HCT116 (cell line): ENCODE measurements around the gene JAM3. TPM values are rescaled to one million over a fixed set of nuclear protein-coding genes. Genes with fewer than 3 reads are reported as not detected.

Experiments used
- ATAC-seq: fragments of 200-7000 bp; cut with Tn5 transposase; 2 replicates; pipeline ENCODE4 v1.9.1; 2020; ENCODE audit warnings: mild to moderate bottlenecking, moderate library complexity
- BruUV-seq: library from RNA; stranded (reverse); fragments of 400-500 nt; replicated peaks from 2 replicates; lab custom pipeline; 2021; lab: Mats Ljungman, UMichigan
- CTCF ChIA-PET: fragments of 300-600 bp; sonication (Branson Sonifier 250); formaldehyde crosslinking; loops from one replicate; lab custom pipeline; 2021; ENCODE audit warnings: antibody characterized with exemption; lab: Charles Lee
- POLR2A ChIA-PET: fragments of 300-600, 350-600 bp; sonication (Branson Sonifier 250); formaldehyde crosslinking; loops from one replicate; lab custom pipeline; 2021; ENCODE audit warnings: antibody characterized with exemption; lab: Charles Lee
- RAD21 ChIA-PET, 2 experiments: fragments of 300-600 bp; sonication (Branson Sonifier 250); formaldehyde crosslinking; loops; one replicate each; lab custom pipeline; 2023; ENCODE audit warnings: low total read pairs in 2 of 2; ENCODE audit not compliant: uncharacterized antibody in 2 of 2, unreplicated experiment in 2 of 2, low non-redundant PET in 1 of 2; lab: Charles Lee
- DNase-seq: peaks from one replicate; pipeline ENCODE4 v3.0.0-alpha.2; 2010; ENCODE audit warnings: low read depth, low spot score
- H2AFZ ChIP-seq: fragments of 200-600 bp; shearing (Covaris generic), sonication (generic); 2 replicates; pipeline ENCODE4 v1.6.1; 2017; ENCODE audit warnings: low read depth, mixed run types, mixed read lengths, antibody characterized with exemption, low read length; ENCODE audit not compliant: poor library complexity, severe bottlenecking
- H3K27ac ChIP-seq: 2 replicates; pipeline ENCODE4 v1.5.1; 2012; ENCODE audit warnings: low read depth, low read length
- H3K27me3 ChIP-seq: fragments of 200-600 bp; sonication (generic); 2 replicates; pipeline ENCODE4 v1.6.1; 2016; ENCODE audit warnings: mixed run types, low read length, mixed read lengths; ENCODE audit not compliant: insufficient read depth
- H3K36me3 ChIP-seq, 2 experiments: fragments of 200-500 bp in 1 of 2; fragments of 200-600 bp in 1 of 2; sonication (Bioruptor generic) in 1 of 2; sonication (generic) in 1 of 2; 2 replicates each; pipeline versions ENCODE4 v1.5.1 to v1.6.1; 2014 to 2016; ENCODE audit warnings: low read length in 2 of 2, inconsistent platforms in 1 of 2, mixed read lengths in 1 of 2, mixed run types in 1 of 2; ENCODE audit not compliant: insufficient read depth in 2 of 2, control insufficient read depth in 1 of 2
- H3K4me1 ChIP-seq, 2 experiments: fragments of 200-600 bp in 1 of 2; sonication (generic) in 1 of 2; 2 replicates each; pipeline versions ENCODE4 v1.5.1 to v1.6.1; 2012 to 2017; ENCODE audit warnings: low read length in 2 of 2, inconsistent platforms in 1 of 2, mild to moderate bottlenecking in 1 of 2, mixed read lengths in 1 of 2, mixed run types in 1 of 2, moderate library complexity in 1 of 2; ENCODE audit not compliant: insufficient read depth in 2 of 2, control insufficient read depth in 1 of 2
- H3K4me2 ChIP-seq: fragments of 200-600 bp; sonication (generic); 2 replicates; pipeline ENCODE4 v1.6.1; 2017; ENCODE audit warnings: mixed run types, low read length, mixed read lengths
- H3K4me3 ChIP-seq, 2 experiments: fragments of 200-600 bp in 1 of 2; sonication (generic) in 1 of 2; replicated peaks in 1 of 2; 2 replicates each; pipeline ENCODE4 v1.5.1; 2011 to 2016; ENCODE audit warnings: low read length in 2 of 2, control low read depth in 1 of 2, low read depth in 1 of 2, mild to moderate bottlenecking in 1 of 2, mixed read lengths in 1 of 2, mixed run types in 1 of 2
- H3K79me2 ChIP-seq: fragments of 200-600 bp; sonication (generic); 2 replicates; pipeline ENCODE4 v1.6.1; 2017; ENCODE audit warnings: mild to moderate bottlenecking, mixed run types, low read length, moderate library complexity, mixed read lengths; ENCODE audit not compliant: insufficient read depth
- H3K9ac ChIP-seq: fragments of 200-600 bp; sonication (generic); 2 replicates; pipeline ENCODE4 v1.6.1; 2016; ENCODE audit warnings: low read length, mixed read lengths
- H3K9me2 ChIP-seq: fragments of 200-600 bp; sonication (generic), shearing (Covaris generic); 2 replicates; pipeline ENCODE4 v1.6.1; 2017; ENCODE audit warnings: mixed run types, mild to moderate bottlenecking, moderate library complexity; ENCODE audit not compliant: insufficient read depth
- H3K9me3 ChIP-seq, 2 experiments: fragments of 200-500 bp in 1 of 2; fragments of 200-600 bp in 1 of 2; sonication (Bioruptor generic) in 1 of 2; sonication (generic) in 1 of 2; 2 replicates each; pipeline ENCODE4 v1.6.1; 2014 to 2017; ENCODE audit warnings: low read length in 2 of 2, mixed read lengths in 2 of 2, inconsistent platforms in 1 of 2, low read depth in 1 of 2, mild to moderate bottlenecking in 1 of 2, mixed run types in 1 of 2, moderate library complexity in 1 of 2; ENCODE audit not compliant: control insufficient read depth in 1 of 2, insufficient read depth in 1 of 2
- H4K20me1 ChIP-seq: fragments of 200-600 bp; sonication (generic), shearing (Covaris generic); 2 replicates; pipeline ENCODE4 v1.6.1; 2017; ENCODE audit warnings: mixed run types, mild to moderate bottlenecking, moderate library complexity; ENCODE audit not compliant: insufficient read depth
- CEBPB ChIP-seq: IDR thresholded peaks from 2 replicates; pipeline ENCODE4 v1.6.1; 2012; ENCODE audit warnings: low read depth
- EGR1 ChIP-seq: IDR thresholded peaks from 2 replicates; pipeline ENCODE4 v1.6.1; 2012; ENCODE audit warnings: low read depth
- EZH2phosphoT487 ChIP-seq: fragments of 200-600 bp; IDR thresholded peaks from 2 replicates; pipeline ENCODE4 v1.6.1; 2018; ENCODE audit warnings: antibody characterized with exemption, borderline replicate concordance
- FOSL1 ChIP-seq: IDR thresholded peaks from 2 replicates; pipeline ENCODE4 v1.6.1; 2012; ENCODE audit warnings: low read depth
- JUND ChIP-seq: IDR thresholded peaks from 2 replicates; pipeline ENCODE4 v1.6.1; 2012
- MAX ChIP-seq: IDR thresholded peaks from 2 replicates; pipeline ENCODE4 v1.6.1; 2012
- POLR2A ChIP-seq: IDR thresholded peaks from 2 replicates; pipeline ENCODE4 v1.7.0; 2011; ENCODE audit warnings: borderline replicate concordance; ENCODE audit not compliant: insufficient read depth, insufficient read length; ENCODE audit errors: extremely low read depth
- REST ChIP-seq: IDR thresholded peaks from 2 replicates; pipeline ENCODE4 v1.6.1; 2012; ENCODE audit warnings: low read depth
- SIN3A ChIP-seq: IDR thresholded peaks from 2 replicates; pipeline ENCODE4 v1.6.1; 2012; ENCODE audit warnings: low read depth
- intact Hi-C: fragments of 100-400 bp; cut with micrococcal nuclease; formaldehyde crosslinking; loops from 2 replicates; pipeline ENCODE4 v1.10.0; 2022
- total RNA-seq: library from RNA; stranded (reverse); gene quantifications from one replicate; pipeline ENCODE4 v1.2.1, GENCODE V29; 2021; ENCODE audit not compliant: unreplicated experiment

Gene JAM3
- total RNA-seq, 1 experiment from 2014 or later: 0.25 TPM

GRCh38 chr11:134124660-134125451, 56.0 kb downstream of the JAM3 start:
- no peaks in the 10 kb centered on the region for H3K9me3 ChIP-seq
- no TSS peak for BruUV-seq
- ChIA-PET RAD21 (no interaction called here), POLR2A (no interaction called here), CTCF (interaction anchor here (1.7 kb wide), 1 partner anchor 75 kb away, joined by 4 read pairs; no protein-coding TSS in a partner anchor)
- no peaks in the 10 kb centered on the region for H4K20me1 ChIP-seq
- H3K27ac ChIP-seq: no peak overlapping the region
- no peak overlapping the region for H3K4me3 ChIP-seq
- no peaks in the 10 kb centered on the region for H3K79me2 ChIP-seq
- H3K27me3 ChIP-seq: peaks cover 58% of the 10 kb centered on the region
- ATAC-seq (no peak), DNase-seq (no peak)
- H3K9ac ChIP-seq: no peak overlapping the region
- no peak for TF ChIP-seq EGR1
- TF ChIP-seq FOSL1: no peak
- TF ChIP-seq EZH2phosphoT487: no peak
- H3K9me2 ChIP-seq: no peaks in the 10 kb centered on the region
- no peak overlapping the region for H2AFZ ChIP-seq
- H3K4me2 ChIP-seq: no peak overlapping the region
- H3K36me3 ChIP-seq: no peaks in the 10 kb centered on the region
- no peaks in the 10 kb centered on the region for H3K4me1 ChIP-seq
- intact Hi-C loops: no loop called here

- no peaks in the 10 kb centered on the region for H3K9me3 ChIP-seq
These were observed 56.6 kb downstream of the JAM3 start for GRCh38 chr11:134125507-134125906.

More at GRCh38 chr11:134125507-134125906, 56.6 kb downstream of the JAM3 start:
- intact Hi-C loops: no loop called here
- DNase-seq (no peak), ATAC-seq (no peak)
- Histone ChIP-seq H3K9ac (no peak overlapping the region), H3K4me3 (no peak overlapping the region), H3K36me3 (no peaks in the 10 kb centered on the region), H3K4me2 (no peak overlapping the region), H3K4me1 (no peaks in the 10 kb centered on the region), H2AFZ (no peak overlapping the region), H3K79me2 (no peaks in the 10 kb centered on the region), H3K9me2 (no peaks in the 10 kb centered on the region), H4K20me1 (no peaks in the 10 kb centered on the region), H3K27me3 (peaks cover 51% of the 10 kb centered on the region), H3K27ac (no peak overlapping the region)
- no TSS peak for BruUV-seq
- CTCF ChIA-PET: interaction anchor here (1.7 kb wide), 1 partner anchor 75 kb away, joined by 4 read pairs; no protein-coding TSS in a partner anchor
- POLR2A ChIA-PET: no interaction called here
- RAD21 ChIA-PET: no interaction called here
- no peak for TF ChIP-seq MAX
- no peak for TF ChIP-seq REST
- TF ChIP-seq POLR2A: no peak
- no peak for TF ChIP-seq JUND
- TF ChIP-seq SIN3A: no peak
- no peak for TF ChIP-seq CEBPB
- no peak for TF ChIP-seq EZH2phosphoT487
